Measurements from ENCODE around the gene AREL1. TPM values are rescaled to one million over a fixed set of nuclear protein-coding genes. Genes with fewer than 3 reads are reported as not detected.

AREL1 gene
- total and polyA plus RNA-seq, 7 donors = 4.8 to 20.2 (median 12.5) TPM

DNA sequence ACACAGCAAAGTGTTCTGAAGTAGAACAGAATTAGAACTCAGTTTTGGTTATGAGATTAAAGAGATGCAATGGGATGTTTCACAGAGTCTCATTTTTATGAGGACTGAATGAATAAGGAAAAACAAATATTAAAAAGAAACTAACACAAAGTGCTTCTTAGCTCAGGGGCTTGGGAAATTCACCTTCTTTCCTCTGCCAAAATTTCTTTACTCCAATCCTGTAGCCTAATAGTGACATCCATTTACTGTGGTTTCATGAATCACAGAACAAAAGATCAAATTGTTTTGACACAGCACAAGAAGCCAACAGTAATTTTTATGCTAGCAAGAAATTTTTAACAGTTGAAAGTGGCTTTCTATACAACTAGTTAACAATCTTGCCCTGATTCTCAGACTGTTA is 37.7 kb downstream of the AREL1 start:
- Histone ChIP-seq H3K4me1 (no peaks in the 10 kb centered on the region), H3K9me3 (no peaks in the 10 kb centered on the region), H3K4me3 (no peak overlapping the region), H3K36me3 (peaks cover 7 to 69% (median 40%) of the 10 kb centered on the region in 4 donors), H3K27ac (no peak overlapping the region), H3K27me3 (no peaks in the 10 kb centered on the region)
- DNase-seq = no peak
- TF ChIP-seq POLR2AphosphoS5 (IDR thresholded peaks at IDR 0.05) (no peak), POLR2A (IDR thresholded peaks at IDR 0.05) (no peak), EP300 (IDR thresholded peaks at IDR 0.05) (no peak), CTCF (IDR thresholded peaks at IDR 0.05) (no peak)
- intact Hi-C loops (cut with DNase I) = no loop called here

DNA sequence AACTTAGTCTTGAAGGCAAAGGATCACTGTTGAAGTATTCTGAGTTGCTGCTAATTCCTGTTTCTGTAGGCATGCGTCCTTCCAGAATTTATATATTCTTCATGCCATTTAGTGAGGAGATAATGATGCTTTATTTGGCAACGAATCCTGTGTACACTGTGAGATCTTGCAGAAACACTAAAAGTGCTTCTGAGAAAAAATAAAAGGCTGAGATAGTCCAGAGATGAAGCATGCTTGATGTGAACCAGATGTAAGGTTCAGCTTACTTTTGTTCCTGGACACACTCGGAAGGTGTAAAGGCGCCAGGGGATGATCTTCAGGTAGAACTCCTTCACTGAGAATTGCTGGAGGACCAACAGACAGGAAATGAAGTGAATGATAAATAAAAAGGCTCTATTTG is 39.1 kb downstream of the AREL1 start:
- 90 to 91% methylated on average over 4 of the region's 4 CpGs for WGBS, 2 donors
- no peak for DNase-seq
- no peak overlapping the region for H3K27ac ChIP-seq
- H3K9me3 ChIP-seq = no peaks in the 10 kb centered on the region
- intact Hi-C loops (cut with DNase I) = no loop called here
- no peak overlapping the region for H3K4me3 ChIP-seq
- H3K36me3 ChIP-seq = peaks cover 13 to 84% (median 54%) of the 10 kb centered on the region in 4 donors
- TF ChIP-seq POLR2A (IDR thresholded peaks at IDR 0.05) = no peak
- peak in 1 of 4 donors; percentile 19 for TF ChIP-seq POLR2AphosphoS5 (IDR thresholded peaks at IDR 0.05)
- H3K27me3 ChIP-seq = no peaks in the 10 kb centered on the region
- H3K4me1 ChIP-seq = no peaks in the 10 kb centered on the region

- no peak for TF ChIP-seq POLR2AphosphoS5 (IDR thresholded peaks at IDR 0.05)
- TF ChIP-seq EP300 (IDR thresholded peaks at IDR 0.05) = no peak
- no peak for TF ChIP-seq POLR2A (IDR thresholded peaks at IDR 0.05)
- no peak for TF ChIP-seq CTCF (IDR thresholded peaks at IDR 0.05)
- Histone ChIP-seq H3K27me3 (no peaks in the 10 kb centered on the region), H3K36me3 (peaks cover 22 to 97% (median 64%) of the 10 kb centered on the region in 4 donors), H3K27ac (peak overlapping the region in 1 of 4 donors; percentile 25), H3K4me1 (no peaks in the 10 kb centered on the region), H3K4me3 (no peak overlapping the region), H3K9me3 (no peaks in the 10 kb centered on the region)
- intact Hi-C loops (cut with DNase I) = no loop called here
- DNase-seq = no peak
- WGBS, 2 donors = 88 to 95% methylated on average over 4 of the region's 4 CpGs
These were observed 41.1 kb downstream of the AREL1 start for GRCh38 chr14:74671789-74672188.

DNA sequence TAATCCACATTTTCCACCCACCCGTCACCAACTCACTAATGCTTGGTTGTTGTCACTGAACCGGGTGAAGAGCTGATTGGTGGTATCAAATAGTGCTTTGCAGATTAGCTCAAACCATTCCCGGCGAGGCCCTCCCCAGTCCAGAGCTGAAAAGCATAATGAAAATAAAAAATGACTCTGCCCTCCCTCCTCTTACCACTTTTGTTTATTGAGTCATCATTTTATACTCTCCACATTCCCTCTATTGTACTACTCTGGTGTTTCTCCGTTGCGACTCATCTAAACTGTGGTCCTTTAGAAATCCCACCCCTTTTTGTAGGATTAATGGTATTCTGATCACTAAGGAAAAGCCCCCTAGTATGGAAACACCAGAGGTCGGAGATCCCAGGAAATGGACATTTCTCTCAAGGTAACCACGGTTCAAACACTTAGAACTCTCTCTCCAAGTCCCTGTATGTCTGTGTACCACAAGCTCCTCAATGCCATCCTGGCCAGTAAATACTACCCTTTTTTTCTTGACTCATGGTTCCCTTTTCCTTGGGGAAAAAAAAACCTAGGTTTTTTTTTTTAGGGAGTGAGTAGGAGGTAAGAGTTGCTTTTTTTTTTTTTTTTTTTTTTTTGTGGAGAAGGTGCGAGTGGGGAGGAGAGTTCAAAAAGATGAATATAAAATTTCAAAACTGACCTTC is 42.0 kb downstream of the AREL1 start:
- Histone ChIP-seq H3K4me3 (no peak overlapping the region), H3K36me3 (peaks cover 23 to 99% (median 59%) of the 10 kb centered on the region in 4 donors), H3K27ac (peak overlapping the region in 1 of 4 donors; percentile 25), H3K4me1 (no peaks in the 10 kb centered on the region), H3K9me3 (no peaks in the 10 kb centered on the region), H3K27me3 (no peaks in the 10 kb centered on the region)
- no peak for DNase-seq
- 94 to 95% methylated on average over 9 of the region's 9 CpGs for WGBS, 2 donors
- TF ChIP-seq EP300 (IDR thresholded peaks at IDR 0.05) (no peak), POLR2A (IDR thresholded peaks at IDR 0.05) (no peak), POLR2AphosphoS5 (IDR thresholded peaks at IDR 0.05) (no peak), CTCF (IDR thresholded peaks at IDR 0.05) (no peak)
- intact Hi-C loops (cut with DNase I) = no loop called here

DNA sequence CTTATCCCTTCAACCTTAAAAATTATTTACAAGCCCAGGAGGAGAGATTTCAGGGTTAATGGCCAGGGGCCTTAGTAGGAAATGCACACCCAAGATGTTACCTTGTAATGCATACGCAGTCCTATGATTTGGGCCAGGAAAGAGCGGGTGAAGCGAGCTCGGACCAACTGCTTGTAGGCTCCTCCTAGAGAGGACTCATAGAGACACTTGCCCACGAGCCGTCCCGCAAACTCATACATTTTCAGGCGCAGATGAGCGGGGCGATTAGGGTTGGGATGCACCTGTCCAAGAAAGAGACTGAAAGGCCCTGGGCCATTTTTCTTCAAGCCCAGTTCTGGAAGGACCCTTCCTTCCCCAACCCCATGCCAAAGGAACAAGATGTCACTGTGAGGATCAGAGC is 43.0 kb downstream of the AREL1 start:
- Histone ChIP-seq H3K4me1 (no peaks in the 10 kb centered on the region), H3K27ac (no peak overlapping the region), H3K36me3 (peaks cover 23 to 100% (median 55%) of the 10 kb centered on the region in 4 donors), H3K9me3 (no peaks in the 10 kb centered on the region), H3K27me3 (no peaks in the 10 kb centered on the region), H3K4me3 (no peak overlapping the region)
- WGBS, 2 donors = 98% methylated on average over 10 of the region's 10 CpGs
- intact Hi-C loops (cut with DNase I) = no loop called here
- TF ChIP-seq POLR2AphosphoS5 (IDR thresholded peaks at IDR 0.05) = no peak
- TF ChIP-seq POLR2A (IDR thresholded peaks at IDR 0.05) = no peak
- TF ChIP-seq CTCF (IDR thresholded peaks at IDR 0.05) = no peak
- TF ChIP-seq EP300 (IDR thresholded peaks at IDR 0.05) = no peak
- no peak for DNase-seq

All from sigmoid colon (tissue), 7 donors.